Activated T-cell treated with anti-CD3 and anti-CD28 coated beads, Interleukin-2, amount 50 U/mL, for 72 hours (primary cell): ENCODE measurements around the gene ATP5PD. TPM values are rescaled to one million over a fixed set of nuclear protein-coding genes. Genes with fewer than 3 reads are reported as not detected.
"Not testable (repeated sequence)": the region's sequence is repeated elsewhere in the genome, so short reads cannot be mapped to it uniquely, and the experiment has no call there.

Experiments
- ATAC-seq, 2 donors: fragments of 150-1000 bp; cut with Tn5 transposase; replicated peaks in 1 of 2; 2 replicates each; pipeline ENCODE4 v1.10.0; 2021; ENCODE audit warnings: moderate library complexity in 2 of 2, mild to moderate bottlenecking in 1 of 2
- DNase-seq, 2 donors: peaks; one replicate each; pipeline ENCODE4 v3.0.0; 2021 to 2022; ENCODE audit warnings: mixed read lengths in 1 of 2
- H3K27ac Mint-ChIP-seq: one replicate; pipeline ENCODE4 v1.8.0; 2022; ENCODE audit warnings: mild to moderate bottlenecking, moderate library complexity, mixed read lengths
- H3K27me3 Mint-ChIP-seq: one replicate; pipeline ENCODE4 v1.8.0; 2022; ENCODE audit warnings: low read depth, mixed read lengths
- H3K36me3 Mint-ChIP-seq, 2 donors: one replicate each; pipeline ENCODE4 v1.8.0; 2022; ENCODE audit warnings: mixed read lengths in 2 of 2, mild to moderate bottlenecking in 1 of 2; ENCODE audit not compliant: insufficient read depth in 2 of 2
- H3K4me1 Mint-ChIP-seq: one replicate; pipeline ENCODE4 v1.8.0; 2022; ENCODE audit warnings: low read depth, mixed read lengths
- H3K4me3 Mint-ChIP-seq, 2 donors: one replicate each; pipeline ENCODE4 v1.8.0; 2022; ENCODE audit warnings: mild to moderate bottlenecking in 2 of 2, mixed read lengths in 2 of 2, moderate library complexity in 2 of 2
- H3K9me3 Mint-ChIP-seq, 2 donors: one replicate each; pipeline ENCODE4 v1.8.0; 2022; ENCODE audit warnings: mixed read lengths in 2 of 2
- total RNA-seq, 2 donors: library from RNA; stranded (reverse); gene quantifications; one replicate each; pipeline ENCODE4 v1.2.3, GENCODE V29; 2022

Gene ATP5PD
- total RNA-seq, 2 donors from 2014 or later: 125 to 147 TPM

DNA sequence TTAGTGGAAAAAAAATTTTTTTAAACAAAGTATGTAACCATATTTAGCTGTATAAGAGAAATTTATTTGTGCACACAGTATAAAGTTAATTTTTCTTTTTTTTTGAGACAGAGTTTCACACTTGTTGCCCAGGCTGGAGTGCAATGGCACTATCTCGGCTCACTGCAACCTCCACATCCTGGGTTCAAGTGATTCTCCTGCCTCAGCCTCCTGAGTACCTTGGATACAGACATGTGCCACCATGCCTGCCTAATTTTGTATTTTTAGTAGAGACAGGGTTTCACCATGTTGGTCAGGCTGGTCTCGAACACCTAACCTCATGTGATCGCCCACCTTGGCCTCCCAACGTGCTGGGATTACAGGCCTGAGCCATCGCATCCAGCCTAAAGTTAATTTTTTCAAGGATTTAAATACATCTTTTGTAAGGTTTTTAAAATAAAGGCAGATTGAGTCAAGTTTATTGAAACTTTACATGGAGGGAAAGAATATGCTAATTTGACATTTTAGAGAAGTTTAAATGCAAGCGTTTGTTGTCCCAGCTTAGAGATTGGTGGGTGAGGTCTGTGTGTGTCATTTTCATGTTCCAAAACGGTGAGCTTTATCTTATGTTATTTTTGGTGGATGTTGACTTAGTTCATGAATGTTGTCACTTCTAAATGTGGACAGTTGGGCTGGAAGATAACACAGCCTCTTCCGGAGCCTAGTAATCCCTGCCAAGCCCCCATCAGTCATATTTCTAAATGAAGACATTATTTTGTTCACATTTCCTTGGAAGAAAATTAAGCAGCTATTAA is 24.9 kb upstream of the ATP5PD start:
- Mint-ChIP-seq H3K4me1 (peaks cover 15% of the 10 kb centered on the region), H3K27ac (peak overlapping the region; percentile 86)
- not testable (repeated sequence) for H3K36me3 Mint-ChIP-seq, ATAC-seq, H3K27me3 Mint-ChIP-seq, H3K9me3 Mint-ChIP-seq, H3K4me3 Mint-ChIP-seq, DNase-seq

DNA sequence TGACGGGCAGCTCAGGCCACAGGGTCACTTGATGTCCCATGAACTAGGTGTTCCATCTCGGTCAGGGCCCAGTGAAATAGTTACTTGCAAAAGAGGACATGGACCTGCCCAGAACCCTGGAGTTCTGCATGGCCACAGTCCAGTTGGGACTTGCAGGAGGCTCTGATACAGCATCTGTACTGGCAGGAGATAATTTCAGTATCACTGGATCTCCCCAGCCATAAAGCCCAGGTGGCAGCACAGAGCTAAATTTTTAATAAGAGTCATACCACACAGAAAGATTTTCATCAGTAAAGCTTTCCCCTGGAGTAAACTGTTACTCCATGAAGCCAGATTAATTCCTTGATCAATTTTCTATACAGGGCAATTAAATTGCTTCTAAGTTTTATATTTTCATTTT is 23.0 kb upstream of the ATP5PD start:
- DNase-seq (no peak), ATAC-seq (no peak)
- Mint-ChIP-seq H3K4me1 (peaks cover 34% of the 10 kb centered on the region), H3K4me3 (no peak overlapping the region), H3K9me3 (no peaks in the 10 kb centered on the region), H3K27me3 (no peaks in the 10 kb centered on the region), H3K36me3 (no peaks in the 10 kb centered on the region), H3K27ac (no peak overlapping the region)

DNA sequence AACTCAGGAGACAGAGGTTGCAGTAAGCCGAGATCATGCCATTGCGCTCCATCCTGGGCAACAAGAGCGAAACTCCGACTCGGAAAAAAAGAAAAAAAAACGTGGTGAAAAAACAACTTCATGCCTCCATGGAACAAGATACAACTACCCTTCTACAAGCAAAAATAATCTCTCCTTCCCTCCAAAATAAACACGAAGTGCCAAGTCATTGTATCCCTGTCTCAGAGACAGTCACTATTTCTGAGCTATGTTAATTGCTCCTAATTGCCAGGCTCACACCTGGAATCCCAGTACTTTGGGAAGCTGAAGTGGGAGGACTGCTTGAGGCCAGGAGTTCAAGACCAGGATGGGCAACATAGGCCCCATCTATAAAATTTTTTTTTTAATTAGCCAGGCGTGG is 22.0 kb upstream of the ATP5PD start:
- no peak for ATAC-seq
- H3K4me1 Mint-ChIP-seq: peaks cover 36% of the 10 kb centered on the region
- H3K4me3 Mint-ChIP-seq: no peak overlapping the region
- H3K27me3 Mint-ChIP-seq: no peaks in the 10 kb centered on the region
- H3K27ac Mint-ChIP-seq: no peak overlapping the region
- DNase-seq: no peak
- H3K36me3 Mint-ChIP-seq: no peaks in the 10 kb centered on the region
- no peaks in the 10 kb centered on the region for H3K9me3 Mint-ChIP-seq

DNA sequence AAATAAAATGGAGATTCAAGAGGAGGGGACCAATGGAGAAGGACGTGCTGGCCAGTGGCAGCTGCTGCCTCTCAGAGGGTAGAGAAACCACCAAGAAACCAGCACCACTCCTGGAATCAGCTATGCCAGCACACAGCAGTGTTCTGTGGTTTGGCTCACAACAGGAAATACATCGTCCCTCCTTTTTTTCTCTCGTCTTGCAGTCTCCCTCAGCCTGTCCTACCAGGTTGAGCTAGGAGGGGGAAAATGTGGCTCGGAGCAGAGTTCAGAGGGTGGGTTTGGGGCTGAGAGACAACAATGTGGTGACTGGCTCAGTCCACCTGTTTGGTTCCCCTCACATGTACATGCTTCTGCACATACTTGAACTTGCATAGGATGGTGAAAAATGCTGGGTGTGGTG is 21.1 kb upstream of the ATP5PD start:
- Mint-ChIP-seq H3K9me3 (no peaks in the 10 kb centered on the region), H3K36me3 (peaks cover 0 to 3% of the 10 kb centered on the region in 2 donors), H3K4me3 (peak overlapping the region in 1 of 2 donors; percentile 47), H3K27me3 (no peaks in the 10 kb centered on the region), H3K27ac (no peak overlapping the region), H3K4me1 (peaks cover 36% of the 10 kb centered on the region)
- DNase-seq (peak; percentile 30 to 31), ATAC-seq (peak; percentile 76 to 80)

DNA sequence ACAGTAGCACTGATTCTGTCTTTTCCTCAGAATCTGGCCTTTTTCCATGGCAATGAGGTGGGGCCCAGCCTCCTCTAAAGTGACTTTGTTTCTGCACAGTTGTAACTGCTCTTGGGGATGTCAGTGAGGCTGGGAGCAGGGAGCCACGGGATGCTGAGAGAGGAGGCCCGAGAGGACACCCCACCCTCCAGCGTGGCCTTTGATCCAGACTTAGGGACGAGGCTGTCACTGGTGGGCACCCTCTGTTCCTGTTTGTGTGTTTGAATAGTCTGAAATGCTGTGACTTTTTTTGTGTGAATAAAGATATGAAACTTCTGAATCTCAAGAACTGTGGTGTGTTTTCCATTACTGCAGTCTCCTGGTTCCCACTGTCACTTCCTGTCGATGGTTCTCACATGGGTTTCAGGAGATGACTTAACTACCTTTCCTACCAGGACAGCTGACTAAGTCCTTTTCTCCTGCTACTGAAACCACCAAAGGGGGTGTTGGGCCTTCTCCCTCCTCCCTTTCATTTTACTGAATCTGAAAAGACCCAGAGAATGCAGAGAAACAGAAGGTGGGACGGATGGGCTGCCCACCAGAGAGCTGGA is 18.9 kb upstream of the ATP5PD start:
- Mint-ChIP-seq H3K27me3 (no peaks in the 10 kb centered on the region), H3K9me3 (no peaks in the 10 kb centered on the region), H3K27ac (peak overlapping the region; percentile 86), H3K4me3 (peak overlapping the region; percentile 55 to 57), H3K4me1 (peaks cover 36% of the 10 kb centered on the region), H3K36me3 (peaks cover 0 to 4% of the 10 kb centered on the region in 2 donors)
- DNase-seq (no peak), ATAC-seq (peak; percentile 62)

DNA sequence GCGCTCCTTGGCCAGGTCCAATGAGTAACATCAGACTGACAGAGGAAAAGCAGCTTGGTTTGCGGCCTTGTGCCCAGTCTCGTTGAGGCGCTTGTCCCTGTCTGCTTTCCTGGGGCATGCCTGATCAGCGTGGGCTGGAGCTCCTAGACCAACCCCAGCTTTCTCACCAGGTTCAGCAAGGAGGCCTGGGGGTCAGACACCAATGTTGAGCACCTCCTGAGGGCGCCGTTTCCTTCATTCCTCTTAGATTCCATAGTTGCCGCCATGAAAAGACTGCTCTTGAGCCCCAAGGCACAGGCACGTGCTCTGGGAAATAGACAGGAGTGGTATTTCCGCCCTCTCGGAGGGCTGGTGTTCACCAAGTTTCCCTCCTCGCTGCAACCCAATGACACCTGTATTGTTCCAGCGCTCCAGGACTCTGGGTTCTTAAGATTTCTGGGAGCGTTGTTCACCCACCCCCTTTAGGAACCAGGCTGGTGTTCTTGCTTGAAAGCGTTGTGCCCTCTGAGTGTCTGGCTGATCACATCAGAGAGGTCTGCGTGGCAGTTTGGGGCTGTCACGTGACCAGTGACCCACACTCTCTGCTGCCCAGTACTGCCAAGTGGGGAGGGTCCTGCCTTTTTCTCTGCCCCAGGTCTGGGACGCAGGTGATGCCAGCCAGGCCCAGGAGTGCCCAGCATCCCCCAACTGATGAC is 18.2 kb upstream of the ATP5PD start:
- Mint-ChIP-seq H3K4me1 (peaks cover 36% of the 10 kb centered on the region), H3K9me3 (no peaks in the 10 kb centered on the region), H3K4me3 (peak overlapping the region; percentile 55 to 57), H3K27me3 (no peaks in the 10 kb centered on the region), H3K36me3 (peaks cover 0 to 4% of the 10 kb centered on the region in 2 donors), H3K27ac (peak overlapping the region; percentile 86)
- DNase-seq (no peak), ATAC-seq (no peak)

DNA sequence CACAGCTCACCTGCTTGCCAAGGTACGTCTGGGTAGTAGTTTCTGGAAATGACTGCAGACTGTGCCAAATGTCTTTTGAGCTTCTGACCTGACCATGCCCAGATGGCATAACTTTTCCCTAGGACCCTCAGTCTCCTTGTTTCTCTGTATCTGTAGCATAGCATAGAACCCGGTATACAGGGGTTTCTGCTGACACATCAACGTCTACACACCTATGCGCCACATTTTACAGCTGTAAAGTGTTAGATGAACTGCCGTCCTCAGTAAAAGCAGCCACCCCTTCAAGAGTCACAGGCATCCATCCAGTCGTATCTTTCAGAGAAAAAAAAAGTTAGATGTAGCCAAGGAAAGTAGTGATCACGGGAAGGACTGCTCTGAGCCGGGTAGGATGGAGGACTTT is 17.7 kb upstream of the ATP5PD start:
- no peaks in the 10 kb centered on the region for H3K9me3 Mint-ChIP-seq
- peaks cover 42% of the 10 kb centered on the region for H3K4me1 Mint-ChIP-seq
- ATAC-seq: no peak
- peak overlapping the region; percentile 51 for H3K27ac Mint-ChIP-seq
- no peaks in the 10 kb centered on the region for H3K27me3 Mint-ChIP-seq
- H3K36me3 Mint-ChIP-seq: peaks cover 0 to 6% of the 10 kb centered on the region in 2 donors
- peak overlapping the region in 1 of 2 donors; percentile 39 for H3K4me3 Mint-ChIP-seq
- DNase-seq: no peak

DNA sequence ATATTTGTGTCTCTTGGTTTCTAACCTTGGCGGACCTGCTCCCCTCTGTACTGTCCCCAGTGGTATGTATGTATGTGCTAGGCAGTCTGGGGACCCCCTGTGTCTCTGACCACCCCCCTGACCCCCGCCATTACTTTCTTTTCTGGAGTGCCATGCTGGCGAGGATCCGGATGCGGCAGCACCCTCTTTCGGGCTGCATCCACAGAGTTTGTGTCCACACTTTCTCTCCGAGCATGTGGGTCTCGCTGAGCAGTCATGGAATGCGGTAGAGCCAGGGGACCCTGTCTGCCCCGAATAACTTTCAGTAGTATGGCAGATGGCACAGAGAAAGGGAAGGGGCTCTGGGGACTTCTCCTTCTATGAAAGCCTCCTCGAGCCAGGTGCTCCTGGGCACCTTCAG is 17.3 kb upstream of the ATP5PD start:
- H3K36me3 Mint-ChIP-seq: peaks cover 0 to 6% of the 10 kb centered on the region in 2 donors

DNA sequence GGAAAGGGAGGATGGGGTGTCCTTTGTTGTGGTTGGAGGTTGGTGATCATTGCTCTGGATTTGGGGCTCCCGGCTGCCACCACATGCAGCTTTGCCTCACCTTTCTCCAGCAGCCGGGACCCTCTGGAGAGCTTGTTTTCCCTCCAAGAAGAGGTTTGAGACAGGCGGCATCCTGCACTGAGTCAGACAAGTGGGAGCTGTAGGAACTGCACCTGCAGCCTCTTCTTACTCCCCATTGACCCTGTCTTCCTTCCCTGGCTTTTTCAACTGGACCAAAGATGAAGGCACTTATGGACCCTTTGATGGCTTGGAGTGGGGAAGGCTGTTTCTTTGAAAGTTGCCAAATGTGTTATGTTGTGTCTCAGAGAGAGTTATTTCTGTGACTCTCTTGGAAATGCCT is 16.9 kb upstream of the ATP5PD start:
- ATAC-seq (no peak), DNase-seq (no peak)
- Mint-ChIP-seq H3K4me1 (peaks cover 45% of the 10 kb centered on the region), H3K4me3 (no peak overlapping the region), H3K27me3 (no peaks in the 10 kb centered on the region), H3K9me3 (no peaks in the 10 kb centered on the region), H3K36me3 (peaks cover 0 to 6% of the 10 kb centered on the region in 2 donors), H3K27ac (no peak overlapping the region)

More for the DNA sequence above, 17.3 kb upstream of the ATP5PD start:
- Mint-ChIP-seq H3K4me1 (peaks cover 45% of the 10 kb centered on the region), H3K9me3 (no peaks in the 10 kb centered on the region), H3K4me3 (no peak overlapping the region), H3K27ac (no peak overlapping the region), H3K27me3 (no peaks in the 10 kb centered on the region)
- ATAC-seq (no peak), DNase-seq (no peak)

DNA sequence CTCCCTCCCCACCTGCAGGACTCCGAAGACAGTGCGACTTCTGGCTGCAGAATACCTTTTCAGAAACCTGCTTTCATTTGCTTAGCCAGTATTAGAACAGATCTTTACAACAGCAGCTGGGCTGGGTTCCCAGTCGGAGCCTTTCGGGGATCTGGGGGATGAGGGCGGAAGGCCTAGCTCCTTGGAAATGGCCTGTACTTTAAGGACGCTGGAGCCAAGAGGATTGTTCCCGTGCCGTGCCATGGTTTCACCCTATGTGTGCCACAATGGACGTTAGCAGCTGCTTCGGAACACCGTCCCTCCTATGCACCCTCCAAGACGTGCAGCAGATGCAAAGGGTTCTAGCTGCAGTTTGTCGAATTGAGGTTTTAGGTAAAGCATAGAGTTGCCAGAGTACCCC is 16.4 kb upstream of the ATP5PD start:
- DNase-seq: no peak
- Mint-ChIP-seq H3K9me3 (no peaks in the 10 kb centered on the region), H3K4me1 (peaks cover 44% of the 10 kb centered on the region), H3K27me3 (no peaks in the 10 kb centered on the region), H3K4me3 (no peak overlapping the region), H3K36me3 (peaks cover 0 to 6% of the 10 kb centered on the region in 2 donors), H3K27ac (no peak overlapping the region)
- no peak for ATAC-seq

DNA sequence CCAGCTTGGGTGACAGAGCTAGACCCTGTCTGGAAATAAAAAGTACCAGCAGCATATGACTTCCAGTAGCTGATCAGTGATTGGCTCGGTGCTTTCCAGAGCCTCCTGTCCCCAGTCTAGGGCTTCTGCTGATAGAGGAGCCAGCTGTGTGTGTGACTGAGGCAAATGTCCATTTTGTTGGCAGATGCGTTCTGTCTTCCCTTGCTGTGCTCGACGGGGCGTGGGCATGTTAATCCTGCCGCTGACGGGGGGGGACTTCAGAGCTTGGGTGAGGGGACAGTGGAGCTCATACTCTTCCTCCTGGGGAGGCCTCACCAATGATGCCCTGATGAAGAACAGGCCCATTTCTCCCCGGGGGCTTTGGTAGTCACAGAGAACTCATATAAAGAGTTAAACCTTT is 14.8 kb upstream of the ATP5PD start:
- H3K27ac Mint-ChIP-seq: no peak overlapping the region

DNA sequence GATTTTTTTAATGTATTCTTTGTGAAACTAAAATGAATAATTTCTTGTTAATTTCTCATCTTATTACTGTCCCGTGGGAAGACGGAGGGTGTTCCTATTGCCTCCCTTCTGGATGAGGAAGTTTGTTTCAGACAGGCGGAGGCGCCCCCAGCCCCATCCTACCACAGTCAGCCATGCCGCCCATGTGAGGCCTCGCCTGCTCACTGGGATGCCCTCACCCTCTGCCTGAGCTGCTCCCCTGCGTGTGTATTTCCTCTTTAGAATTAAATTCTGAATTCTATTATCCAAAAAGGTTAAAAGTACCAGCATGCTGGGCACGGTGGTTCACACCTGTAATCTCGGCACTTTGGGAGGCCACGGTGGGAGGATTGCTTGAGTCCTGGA is 14.3 kb upstream of the ATP5PD start:
- H3K27ac Mint-ChIP-seq: no peak overlapping the region
- no peaks in the 10 kb centered on the region for H3K27me3 Mint-ChIP-seq
- peaks cover 0 to 14% of the 10 kb centered on the region in 2 donors for H3K36me3 Mint-ChIP-seq
- H3K9me3 Mint-ChIP-seq: no peaks in the 10 kb centered on the region
- peaks cover 24% of the 10 kb centered on the region for H3K4me1 Mint-ChIP-seq
- ATAC-seq: no peak
- H3K4me3 Mint-ChIP-seq: no peak overlapping the region
- no peak for DNase-seq

More for the DNA sequence above, 14.8 kb upstream of the ATP5PD start:
- Mint-ChIP-seq H3K4me1 (peaks cover 29% of the 10 kb centered on the region), H3K4me3 (no peak overlapping the region), H3K27me3 (no peaks in the 10 kb centered on the region), H3K9me3 (no peaks in the 10 kb centered on the region), H3K36me3 (peaks cover 0 to 11% of the 10 kb centered on the region in 2 donors)
- ATAC-seq (no peak), DNase-seq (no peak)

DNA sequence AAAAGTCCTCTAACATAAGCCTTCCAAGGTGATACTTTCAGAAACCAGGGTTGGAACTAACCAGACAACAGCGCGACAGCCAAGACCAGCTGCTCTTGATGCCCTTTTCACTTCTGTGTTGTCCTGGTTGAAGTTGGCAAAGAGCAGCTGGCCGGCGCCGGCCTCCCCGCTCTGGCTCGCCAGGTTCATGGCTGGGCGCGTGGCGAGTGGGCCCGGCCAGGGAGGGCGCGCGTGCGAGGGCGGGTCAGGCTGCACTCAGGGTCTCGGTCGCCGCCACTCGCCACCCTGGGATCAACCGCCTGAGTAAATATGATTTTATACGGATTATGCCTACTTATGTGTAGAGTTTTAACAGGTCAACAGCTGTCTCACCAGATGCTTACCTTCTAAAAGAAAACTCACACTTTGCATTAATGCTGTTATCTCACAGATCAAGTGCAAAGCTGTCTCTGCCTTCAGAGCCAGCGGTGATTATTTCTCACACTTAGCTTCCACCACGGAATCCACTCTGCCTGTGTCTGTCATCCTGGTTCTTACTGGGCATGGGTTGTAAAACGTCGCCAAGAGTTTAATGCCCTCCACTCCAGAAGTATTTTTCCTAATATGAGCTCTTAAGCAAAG is 13.8 kb upstream of the ATP5PD start:
- Mint-ChIP-seq H3K9me3 (no peaks in the 10 kb centered on the region), H3K4me3 (no peak overlapping the region), H3K36me3 (peaks cover 0 to 14% of the 10 kb centered on the region in 2 donors), H3K27me3 (no peaks in the 10 kb centered on the region), H3K4me1 (peaks cover 19% of the 10 kb centered on the region), H3K27ac (no peak overlapping the region)
- ATAC-seq (no peak), DNase-seq (no peak)
